Upper lobe of right lung (tissue), 1 donor: ENCODE measurements around the gene CREM. TPM values are rescaled to one million over a fixed set of nuclear protein-coding genes. Genes with fewer than 3 reads are reported as not detected.

Experiments used
- ATAC-seq: fragments of 200-7000 bp; cut with Tn5 transposase; one replicate; pipeline ENCODE4 v1.9.1; 2020; ENCODE audit warnings: mild to moderate bottlenecking, moderate library complexity
- DNase-seq: peaks from one replicate; pipeline ENCODE4 v3.0.0-alpha.2; 2020
- H3K27ac ChIP-seq: fragments of 200-600 bp; one replicate; pipeline ENCODE4 v1.8.0; 2022
- H3K27me3 ChIP-seq: fragments of 200-600 bp; one replicate; pipeline ENCODE4 v1.8.0; 2022; ENCODE audit warnings: mild to moderate bottlenecking
- H3K36me3 ChIP-seq: fragments of 200-600 bp; one replicate; pipeline ENCODE4 v1.8.0; 2022
- H3K4me1 ChIP-seq: fragments of 200-600 bp; one replicate; pipeline ENCODE4 v1.8.0; 2022
- H3K4me3 ChIP-seq: fragments of 200-600 bp; one replicate; pipeline ENCODE4 v1.8.0; 2022; ENCODE audit warnings: mild to moderate bottlenecking
- H3K9me3 ChIP-seq: fragments of 200-600 bp; one replicate; pipeline ENCODE4 v1.8.0; 2022
- CTCF ChIP-seq: fragments of 200-600 bp; IDR thresholded peaks from one replicate; pipeline ENCODE4 v1.8.0; 2022; ENCODE audit warnings: antibody characterized with exemption
- intact Hi-C: fragments of 100-400 bp; cut with DNase I; formaldehyde crosslinking; loops from one replicate; pipeline ENCODE4 v1.11.0; 2022
- total RNA-seq: library from RNA; stranded (reverse); fragmentation: NEBNext Ultra II Directional; extraction: Animal tissue kit (Norgen Biotek cat#: 25700); gene quantifications from one replicate; pipeline ENCODE4 v1.2.1, GENCODE V29; 2021
- donor health status: DM: no; HTN: yes; CAD: no; lungs with severe emphysema.

Gene CREM
- total RNA-seq, 1 donor from 2014 or later = 24.3 TPM

- TF ChIP-seq CTCF = no peak
- Histone ChIP-seq H3K4me3 (no peak overlapping the region), H3K27ac (no peak overlapping the region), H3K36me3 (no peaks in the 10 kb centered on the region), H3K9me3 (no peaks in the 10 kb centered on the region), H3K27me3 (no peaks in the 10 kb centered on the region), H3K4me1 (no peaks in the 10 kb centered on the region)
- ATAC-seq (no peak), DNase-seq (no peak)
- intact Hi-C loops = no loop called here
Observed at GRCh38 chr10:35172574-35172973, 45.9 kb downstream of the CREM start.

GRCh38 chr10:35178331-35178730 is 51.7 kb downstream of the CREM start:
- Histone ChIP-seq H3K9me3 (no peaks in the 10 kb centered on the region), H3K4me1 (no peaks in the 10 kb centered on the region), H3K4me3 (no peak overlapping the region), H3K27ac (no peak overlapping the region), H3K36me3 (no peaks in the 10 kb centered on the region), H3K27me3 (no peaks in the 10 kb centered on the region)
- intact Hi-C loops = no loop called here
- ATAC-seq (no peak), DNase-seq (no peak)
- TF ChIP-seq CTCF = no peak

GRCh38 chr10:35182631-35183510 is 56.2 kb downstream of the CREM start:
- no peaks in the 10 kb centered on the region for H3K9me3 ChIP-seq
- H3K36me3 ChIP-seq = no peaks in the 10 kb centered on the region
- H3K27ac ChIP-seq = no peak overlapping the region
- no peak for TF ChIP-seq CTCF
- DNase-seq (no peak), ATAC-seq (no peak)
- H3K27me3 ChIP-seq = no peaks in the 10 kb centered on the region
- no peak overlapping the region for H3K4me3 ChIP-seq
- no peaks in the 10 kb centered on the region for H3K4me1 ChIP-seq
- intact Hi-C loops = no loop called here

- H3K27ac ChIP-seq = no peak overlapping the region
- no peaks in the 10 kb centered on the region for H3K4me1 ChIP-seq
- H3K9me3 ChIP-seq = no peaks in the 10 kb centered on the region
- intact Hi-C loops = no loop called here
- H3K4me3 ChIP-seq = no peak overlapping the region
- ATAC-seq = no peak
- DNase-seq = no peak
- no peaks in the 10 kb centered on the region for H3K36me3 ChIP-seq
- H3K27me3 ChIP-seq = no peaks in the 10 kb centered on the region
- TF ChIP-seq CTCF = no peak
Observed at GRCh38 chr10:35184527-35185171, 58.0 kb downstream of the CREM start.

GRCh38 chr10:35185260-35186034 is 58.8 kb downstream of the CREM start:
- DNase-seq (no peak), ATAC-seq (no peak)
- no peaks in the 10 kb centered on the region for H3K36me3 ChIP-seq
- H3K4me3 ChIP-seq = no peak overlapping the region
- intact Hi-C loops = no loop called here
- no peaks in the 10 kb centered on the region for H3K4me1 ChIP-seq
- H3K9me3 ChIP-seq = no peaks in the 10 kb centered on the region
- H3K27ac ChIP-seq = peak overlapping the region; percentile 11
- H3K27me3 ChIP-seq = no peaks in the 10 kb centered on the region
- no peak for TF ChIP-seq CTCF
